GM18519 (cell line): ENCODE results near the gene PAK1.

Source experiments
- ATAC-seq: cut with Tn5 transposase; IDR thresholded peaks from one replicate; pipeline ENCODE4 v1.9.1; 2021; ENCODE audit warnings: mild to moderate bottlenecking, moderate library complexity; ENCODE audit not compliant: unreplicated experiment, low FRiP score

PAK1 gene

GRCh38 chr11:77278595-77279506, 195.0 kb downstream of the PAK1 start:
- no peak for ATAC-seq

DNA sequence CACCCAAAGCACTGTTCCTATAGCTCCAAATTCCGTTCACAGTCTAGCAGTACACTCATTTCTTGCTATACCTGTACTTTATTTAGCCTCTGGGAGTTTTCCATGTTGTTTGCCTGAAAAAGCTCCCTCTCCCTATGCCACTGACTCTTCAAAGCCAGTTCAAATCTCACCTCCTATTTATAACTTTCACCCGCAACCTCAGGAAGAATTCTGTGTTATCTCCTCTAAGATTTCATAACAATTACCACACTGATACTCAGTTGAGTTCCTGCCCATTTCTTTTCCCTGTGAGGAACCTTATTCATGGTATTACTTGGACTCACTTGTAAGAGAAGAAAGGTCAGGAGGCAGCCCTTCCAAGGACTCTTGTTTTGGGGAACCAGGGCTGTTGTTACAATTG, 197.6 kb downstream of the PAK1 start:
- no peak for ATAC-seq
